A673 (cell line): ENCODE data around the gene SOWAHB. TPM values are rescaled to one million over a fixed set of nuclear protein-coding genes. Genes with fewer than 3 reads are reported as not detected.
A peak's percentile ranks its signal among the peaks of the same experiment; 100 is the strongest.

Experiments used
- BruUV-seq: library from RNA; stranded (reverse); fragments of 400-500 nt; replicated peaks from 2 replicates; lab custom pipeline; 2021; lab: Mats Ljungman, UMichigan
- CTCF ChIA-PET: fragments of 300-600 bp; sonication (Branson Sonifier 250); formaldehyde crosslinking; loops from one replicate; lab custom pipeline; 2022; ENCODE audit warnings: antibody characterized with exemption; lab: Charles Lee
- POLR2A ChIA-PET: fragments of 300-600 bp; sonication (Branson Sonifier 250); formaldehyde crosslinking; loops from one replicate; lab custom pipeline; 2022; ENCODE audit warnings: antibody characterized with exemption; ENCODE audit not compliant: low non-redundant PET; lab: Charles Lee
- DNase-seq: peaks from one replicate; pipeline ENCODE4 v3.0.0-alpha.2; 2015; ENCODE audit warnings: low spot score
- H3K27ac ChIP-seq: fragments of 200-600 bp; sonication (generic); 2 replicates; pipeline ENCODE4 v1.5.1; 2016; ENCODE audit warnings: mixed run types, low read depth, mild to moderate bottlenecking, mixed read lengths, antibody characterized with exemption, low read length; ENCODE audit not compliant: poor library complexity, severe bottlenecking
- H3K27me3 ChIP-seq: fragments of 200-600 bp; sonication (generic); replicated peaks from 2 replicates; pipeline ENCODE4 v1.6.1; 2017; ENCODE audit warnings: mixed run types, low read depth, mild to moderate bottlenecking, mixed read lengths, antibody characterized with exemption, low read length; ENCODE audit not compliant: insufficient read depth, poor library complexity
- H3K36me3 ChIP-seq: fragments of 200-600 bp; sonication (generic); 2 replicates; pipeline ENCODE4 v1.6.1; 2016; ENCODE audit warnings: mixed run types, mild to moderate bottlenecking, mixed read lengths, antibody characterized with exemption, low read length; ENCODE audit not compliant: insufficient read depth, poor library complexity, severe bottlenecking
- H3K4me1 ChIP-seq: fragments of 200-600 bp; sonication (generic); 2 replicates; pipeline ENCODE4 v1.6.1; 2017; ENCODE audit warnings: mixed run types, mild to moderate bottlenecking, mixed read lengths, antibody characterized with exemption, low read length; ENCODE audit not compliant: insufficient read depth, poor library complexity, severe bottlenecking
- H3K4me3 ChIP-seq: fragments of 200-600 bp; sonication (generic); 2 replicates; pipeline ENCODE4 v1.5.1; 2016; ENCODE audit warnings: low read depth, mixed run types, mild to moderate bottlenecking, mixed read lengths, low read length; ENCODE audit not compliant: poor library complexity, severe bottlenecking
- H3K9me3 ChIP-seq: fragments of 200-600 bp; sonication (generic); 2 replicates; pipeline ENCODE4 v1.6.1; 2016; ENCODE audit warnings: mixed run types, low read depth, mild to moderate bottlenecking, mixed read lengths, antibody characterized with exemption, low read length; ENCODE audit not compliant: poor library complexity, severe bottlenecking
- CTCF ChIP-seq: fragments of 300-800, 200-600 bp; sonication (generic); conservative IDR thresholded peaks from 2 replicates; pipeline ENCODE4 v1.5.1; 2017; ENCODE audit warnings: low read depth, mild to moderate bottlenecking, antibody characterized with exemption, low read length, moderate library complexity, mixed read lengths
- EZH2 ChIP-seq: fragments of 200-600 bp; sonication (generic); IDR thresholded peaks from 2 replicates; pipeline ENCODE4 v1.6.1; 2017; ENCODE audit warnings: borderline replicate concordance, low read depth, mild to moderate bottlenecking, mixed read lengths, antibody characterized with exemption, low read length; ENCODE audit not compliant: poor library complexity, severe bottlenecking
- intact Hi-C: fragments of 100-400 bp; cut with micrococcal nuclease; formaldehyde crosslinking; loops from one replicate; pipeline ENCODE4 v1.10.0; 2022; ENCODE audit not compliant: unreplicated experiment
- total RNA-seq: library from RNA; stranded (reverse); gene quantifications from 2 replicates; pipeline ENCODE4 v1.2.3, GENCODE V29; 2021

The SOWAHB gene
- total RNA-seq, 1 experiment from 2014 or later: 0.15 TPM

DNA sequence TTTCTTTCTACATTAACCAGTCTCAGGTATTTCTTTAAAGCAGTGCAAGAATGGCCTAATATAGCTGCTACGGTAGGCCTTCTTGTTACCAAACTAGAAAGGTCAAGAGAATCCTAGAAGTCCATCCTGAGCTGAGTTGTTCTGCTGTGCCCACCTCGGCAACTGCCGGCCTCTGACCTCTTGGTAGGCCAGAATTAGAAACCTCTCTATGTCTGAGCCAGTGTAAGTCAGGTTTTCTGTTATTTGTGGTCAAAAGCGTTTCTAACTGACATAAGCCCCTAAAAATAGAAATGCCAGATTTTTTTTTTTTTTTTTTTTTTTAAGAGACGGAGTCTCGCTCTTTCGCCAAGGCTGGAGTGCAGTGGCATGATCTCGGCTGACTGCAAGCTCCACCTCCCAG, 43.1 kb downstream of the SOWAHB start:
- BruUV-seq: no TSS peak
- TF ChIP-seq CTCF (no peak), EZH2 (no peak)
- H3K9me3 ChIP-seq: no peaks in the 10 kb centered on the region
- no peak overlapping the region for H3K4me3 ChIP-seq
- no peak overlapping the region for H3K27ac ChIP-seq
- ChIA-PET POLR2A (no interaction called here), CTCF (no interaction called here)
- no peaks in the 10 kb centered on the region for H3K27me3 ChIP-seq
- peaks cover 16% of the 10 kb centered on the region for H3K4me1 ChIP-seq
- no peaks in the 10 kb centered on the region for H3K36me3 ChIP-seq
- DNase-seq: no peak
- intact Hi-C loops: no loop called here

DNA sequence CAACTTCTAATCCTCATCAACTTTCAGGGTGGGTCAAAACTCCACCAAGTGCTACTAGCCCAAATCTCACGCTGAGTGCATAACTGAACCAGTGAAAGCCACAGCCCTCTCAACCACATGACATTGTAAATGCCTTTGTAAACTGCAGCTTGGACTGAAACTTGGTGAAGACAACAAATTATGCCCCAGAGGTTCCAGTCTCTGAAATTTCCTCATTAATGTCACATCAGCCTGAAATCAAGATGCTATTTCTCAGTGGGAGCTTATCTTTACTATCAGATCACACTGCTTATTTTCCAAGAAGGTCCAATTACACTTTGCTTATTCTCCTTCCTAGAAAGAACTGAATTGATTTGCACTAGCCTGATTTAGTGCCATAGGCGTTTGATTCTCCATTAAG, 46.6 kb downstream of the SOWAHB start:
- TF ChIP-seq CTCF (no peak), EZH2 (no peak)
- intact Hi-C loops: no loop called here
- no peak overlapping the region for H3K27ac ChIP-seq
- no TSS peak for BruUV-seq
- DNase-seq: no peak
- peaks cover 5% of the 10 kb centered on the region for H3K4me1 ChIP-seq
- ChIA-PET CTCF (no interaction called here), POLR2A (no interaction called here)
- no peak overlapping the region for H3K4me3 ChIP-seq
- no peaks in the 10 kb centered on the region for H3K27me3 ChIP-seq
- H3K9me3 ChIP-seq: no peaks in the 10 kb centered on the region
- no peaks in the 10 kb centered on the region for H3K36me3 ChIP-seq

DNA sequence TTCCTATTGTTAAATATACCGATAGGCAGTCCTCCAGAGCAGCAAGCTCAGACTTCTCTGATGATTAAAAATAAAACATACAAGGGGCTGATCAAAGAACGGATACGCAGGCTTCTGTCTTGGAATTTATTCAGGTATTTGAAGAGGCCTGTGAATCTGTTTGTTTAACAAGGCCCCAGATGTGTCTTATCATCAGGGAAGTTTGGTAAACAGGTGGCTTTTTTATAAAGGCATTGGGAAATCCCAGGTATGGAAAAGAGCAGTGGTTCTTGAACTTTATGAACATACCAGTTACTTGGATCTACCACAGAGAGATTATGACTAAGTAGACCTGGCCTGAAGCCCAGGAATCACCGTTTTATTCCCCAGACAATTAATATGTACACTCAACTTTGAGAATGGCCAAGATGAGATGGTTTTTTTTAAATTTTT, 47.9 kb downstream of the SOWAHB start:
- no peak overlapping the region for H3K4me3 ChIP-seq
- H3K9me3 ChIP-seq: no peaks in the 10 kb centered on the region
- ChIA-PET POLR2A (no interaction called here), CTCF (no interaction called here)
- no peaks in the 10 kb centered on the region for H3K27me3 ChIP-seq
- peak; percentile 43 for DNase-seq
- no peaks in the 10 kb centered on the region for H3K36me3 ChIP-seq
- TF ChIP-seq EZH2: no peak
- no peak for TF ChIP-seq CTCF
- intact Hi-C loops: no loop called here
- no peaks in the 10 kb centered on the region for H3K4me1 ChIP-seq
- no peak overlapping the region for H3K27ac ChIP-seq
- no TSS peak for BruUV-seq

Other genes starting within 250 kb of the SOWAHB start
- 121 and 125 TPM in 2 replicates for gene SEPTIN11, start 51.6 kb upstream of the SOWAHB start, total RNA-seq
- 133 and 134 TPM in 2 replicates for gene CCNI, start 177.8 kb upstream of the SOWAHB start, total RNA-seq